ENCODE measurements around the gene DRC7. TPM values are rescaled to one million over a fixed set of nuclear protein-coding genes. Genes with fewer than 3 reads are reported as not detected.

The DRC7 gene
- total and polyA plus RNA-seq, 2 experiments from 2014 or later: not detected

DNA sequence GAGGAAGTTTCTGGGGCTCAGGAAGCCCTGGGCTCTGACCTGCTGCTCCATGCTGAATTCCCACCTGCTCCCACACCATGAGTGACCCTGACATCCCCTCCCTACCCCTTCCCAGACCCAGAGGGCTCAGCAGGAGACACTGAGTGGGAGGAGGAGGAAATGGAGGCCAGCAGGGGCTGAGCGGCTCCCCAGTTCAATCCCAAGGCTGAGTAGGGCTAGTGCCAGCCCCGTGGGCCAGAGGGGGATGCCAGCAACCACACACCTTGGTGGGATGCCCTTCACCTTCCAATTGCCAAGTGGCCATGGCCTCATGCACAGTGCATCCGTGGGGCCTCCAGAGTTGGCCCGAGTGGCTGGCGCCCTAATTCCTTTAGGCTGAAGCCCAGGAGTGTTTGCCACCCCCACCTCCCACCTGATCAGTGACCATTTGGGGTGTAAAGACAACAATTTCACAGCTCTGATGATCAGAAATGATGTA is 27.5 kb upstream of the DRC7 start:
- no peaks in the 10 kb centered on the region for H3K79me2 ChIP-seq (ENCODE audit: insufficient read depth)
- peaks cover 10% of the 10 kb centered on the region for H3K27me3 ChIP-seq (replicated peaks; ENCODE audit: insufficient read depth)
- no peak for DNase-seq
- TF ChIP-seq EZH2 (IDR thresholded peaks at IDR 0.05; ENCODE audit: insufficient read depth, poor library complexity, severe bottlenecking) (no peak), EZH2phosphoT487 (IDR thresholded peaks at IDR 0.05; ENCODE audit: insufficient read depth, low read depth) (no peak)
- no peaks in the 10 kb centered on the region for H3K9me3 ChIP-seq (ENCODE audit: low read depth)
- no peak overlapping the region for H3K4me2 ChIP-seq (ENCODE audit: unreplicated experiment)
- no peaks in the 10 kb centered on the region for H3K36me3 ChIP-seq (ENCODE audit: low read depth)
- no peak overlapping the region for H2AFZ ChIP-seq
- no peaks in the 10 kb centered on the region for H3K9me2 ChIP-seq (ENCODE audit: insufficient read depth)
- H3K4me1 ChIP-seq (ENCODE audit: insufficient read depth): no peaks in the 10 kb centered on the region
- in situ Hi-C loops (cut with MboI): no loop called here
- H3K9ac ChIP-seq: no peak overlapping the region
- no peaks in the 10 kb centered on the region for H4K20me1 ChIP-seq (ENCODE audit: insufficient read depth)
- WGBS, 2 experiments (ENCODE audit: low coverage in 1 of 2, low lambda C conversion rate in 2 of 2, missing lambda C conversion rate in 2 of 2): 70 to 80% methylated on average over 4 to 5 of the region's 5 CpGs
- no peak overlapping the region for H3K4me3 ChIP-seq
- H3F3A ChIP-seq (ENCODE audit: insufficient read depth): no peaks in the 10 kb centered on the region
- H3K27ac ChIP-seq: no peak overlapping the region

DNA sequence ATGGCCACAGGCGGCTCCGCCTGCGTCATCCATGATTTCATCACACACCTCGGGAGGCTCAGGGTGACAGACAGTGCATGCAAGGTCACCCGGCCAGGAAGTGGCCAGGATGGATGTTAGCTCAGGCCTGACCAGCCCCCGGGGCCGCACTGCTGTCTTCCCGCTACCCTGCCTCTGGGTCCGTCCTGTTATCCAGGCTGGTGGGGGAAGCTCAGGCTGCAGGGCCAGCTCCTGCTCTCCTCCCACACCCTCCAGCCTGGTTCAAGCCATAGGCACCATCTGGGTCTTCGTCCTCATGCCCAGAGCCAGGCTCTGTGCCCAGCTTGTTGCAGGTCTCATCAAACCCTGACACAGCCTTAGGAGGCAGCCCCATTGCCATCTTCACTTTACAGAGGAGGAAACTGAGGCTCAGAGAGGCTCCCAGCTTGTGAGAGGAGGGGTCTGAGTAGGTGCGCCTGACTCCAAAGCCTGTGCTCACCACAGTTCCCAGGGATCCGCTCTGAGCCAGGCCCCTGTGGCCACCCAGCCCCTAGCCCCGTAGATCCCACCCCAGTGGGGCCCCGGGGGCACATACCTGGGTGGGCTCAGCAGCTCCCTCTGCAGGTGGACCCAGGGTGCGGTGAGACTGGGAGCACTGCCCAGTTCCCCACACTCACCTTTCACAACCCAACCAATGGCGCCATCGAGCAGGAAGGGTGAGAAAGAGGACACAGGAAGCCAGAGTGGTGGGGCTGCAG is 26.9 kb upstream of the DRC7 start:
- no peaks in the 10 kb centered on the region for H3K79me2 ChIP-seq (ENCODE audit: insufficient read depth)
- H2AFZ ChIP-seq: no peak overlapping the region
- peaks cover 16% of the 10 kb centered on the region for H3K27me3 ChIP-seq (replicated peaks; ENCODE audit: insufficient read depth)
- H3K9me2 ChIP-seq (ENCODE audit: insufficient read depth): no peaks in the 10 kb centered on the region
- H4K20me1 ChIP-seq (ENCODE audit: insufficient read depth): no peaks in the 10 kb centered on the region
- H3K4me2 ChIP-seq (ENCODE audit: unreplicated experiment): no peak overlapping the region
- H3K9ac ChIP-seq: no peak overlapping the region
- DNase-seq: no peak
- no peaks in the 10 kb centered on the region for H3K9me3 ChIP-seq (ENCODE audit: low read depth)
- WGBS, 2 experiments (ENCODE audit: low coverage in 1 of 2, low lambda C conversion rate in 2 of 2, missing lambda C conversion rate in 2 of 2): 69 to 77% methylated on average over 17 of the region's 17 CpGs
- no peak overlapping the region for H3K4me3 ChIP-seq
- H3K4me1 ChIP-seq (ENCODE audit: insufficient read depth): no peaks in the 10 kb centered on the region
- no peak overlapping the region for H3K27ac ChIP-seq
- no peak for TF ChIP-seq EZH2phosphoT487 (IDR thresholded peaks at IDR 0.05; ENCODE audit: insufficient read depth, low read depth)
- TF ChIP-seq EZH2 (IDR thresholded peaks at IDR 0.05; ENCODE audit: insufficient read depth, poor library complexity, severe bottlenecking): no peak
- in situ Hi-C loops (cut with MboI): no loop called here
- H3F3A ChIP-seq (ENCODE audit: insufficient read depth): no peaks in the 10 kb centered on the region
- H3K36me3 ChIP-seq (ENCODE audit: low read depth): no peaks in the 10 kb centered on the region

DNA sequence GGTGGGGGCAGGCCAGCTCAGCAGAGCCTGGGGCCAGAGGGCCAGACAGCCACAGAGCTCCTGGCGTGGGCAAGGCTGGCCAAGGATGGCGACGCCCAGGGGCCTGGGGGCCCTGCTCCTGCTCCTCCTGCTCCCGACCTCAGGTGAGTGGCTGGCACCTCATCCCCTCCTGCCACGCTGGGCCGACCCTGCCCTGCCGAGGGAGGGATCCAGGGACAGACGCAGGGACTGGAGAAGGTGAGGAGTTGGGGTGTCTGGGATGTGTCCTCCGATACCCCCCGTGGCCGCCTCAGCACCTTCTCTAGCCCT is 26.4 kb upstream of the DRC7 start, which contains the start of gene ADGRG3:
Gene ADGRG3, plus strand, starts transcription at position 44 of the 309 bp plus-strand sequence. Its CDS starts 42 bp downstream, at position 86.
- Histone ChIP-seq H3K4me1 (ENCODE audit: insufficient read depth) (no peaks in the 10 kb centered on the region), H3K9ac (no peak within 1 kb of the TSS), H4K20me1 (ENCODE audit: insufficient read depth) (no peaks in the 10 kb centered on the region), H3K79me2 (ENCODE audit: insufficient read depth) (no peaks in the 10 kb centered on the region), H3F3A (ENCODE audit: insufficient read depth) (no peaks in the 10 kb centered on the region), H3K27ac (no peak within 1 kb of the TSS), H3K4me3 (no peak within 1 kb of the TSS), H3K27me3 (replicated peaks; ENCODE audit: insufficient read depth) (peaks cover 21% of the 10 kb centered on the region), H3K4me2 (ENCODE audit: unreplicated experiment) (no peak within 1 kb of the TSS), H3K9me2 (ENCODE audit: insufficient read depth) (no peaks in the 10 kb centered on the region), H3K36me3 (ENCODE audit: low read depth) (no peaks in the 10 kb centered on the region), H2AFZ (no peak within 1 kb of the TSS), H3K9me3 (ENCODE audit: low read depth) (no peaks in the 10 kb centered on the region)
- WGBS, 2 experiments (ENCODE audit: low coverage in 1 of 2, low lambda C conversion rate in 2 of 2, missing lambda C conversion rate in 2 of 2): 88 to 96% methylated on average over 4 to 11 of the region's 11 CpGs
- in situ Hi-C loops (cut with MboI): no loop called here
- no peak for TF ChIP-seq EZH2 (IDR thresholded peaks at IDR 0.05; ENCODE audit: insufficient read depth, poor library complexity, severe bottlenecking)
- no peak for TF ChIP-seq EZH2phosphoT487 (IDR thresholded peaks at IDR 0.05; ENCODE audit: insufficient read depth, low read depth)
- no peak for DNase-seq

DNA sequence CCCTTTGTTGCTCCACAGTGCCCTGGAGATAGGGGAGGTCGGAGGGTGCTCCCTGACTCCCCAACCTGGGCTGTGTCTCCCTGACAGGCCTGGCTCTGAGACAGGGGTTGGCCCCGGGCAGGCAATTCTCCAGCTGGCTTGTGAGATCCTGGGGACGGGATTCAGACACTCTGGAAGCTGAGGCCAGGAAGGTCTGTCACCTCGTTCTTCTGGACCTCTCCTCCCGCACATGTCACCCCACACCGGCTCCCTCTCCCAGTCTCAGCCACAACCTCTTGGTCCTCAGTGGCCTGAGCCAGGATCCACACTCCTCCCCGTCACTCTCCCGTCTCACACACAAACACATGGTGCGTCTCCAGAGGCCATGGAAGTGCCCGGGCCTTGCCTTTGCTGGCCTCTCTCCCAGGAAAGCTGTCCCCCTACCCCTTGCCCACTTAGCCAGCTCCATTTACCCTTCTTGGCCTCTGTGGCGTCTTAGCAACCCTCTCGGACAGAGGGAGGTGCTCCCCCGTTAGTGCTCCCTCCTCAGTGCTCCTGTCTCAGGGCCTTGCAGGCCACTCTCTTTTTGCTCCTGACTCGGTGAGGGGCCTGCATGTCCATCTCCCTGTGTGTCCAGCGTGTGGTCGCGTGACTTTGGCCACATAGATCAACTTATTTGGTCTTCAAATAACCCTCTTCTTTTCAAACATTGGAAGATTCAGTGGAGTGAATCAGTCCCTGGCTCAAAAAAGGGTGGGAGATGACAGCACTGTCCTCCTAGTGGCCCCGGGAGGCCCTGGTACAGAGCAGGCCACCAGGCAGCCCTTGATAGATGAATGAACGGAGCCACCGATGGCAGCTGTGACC is 25.8 kb upstream of the DRC7 start:
- no peaks in the 10 kb centered on the region for H3F3A ChIP-seq (ENCODE audit: insufficient read depth)
- no peaks in the 10 kb centered on the region for H3K9me3 ChIP-seq (ENCODE audit: low read depth)
- H4K20me1 ChIP-seq (ENCODE audit: insufficient read depth): no peaks in the 10 kb centered on the region
- H3K4me2 ChIP-seq (ENCODE audit: unreplicated experiment): no peak overlapping the region
- no peaks in the 10 kb centered on the region for H3K36me3 ChIP-seq (ENCODE audit: low read depth)
- H2AFZ ChIP-seq: no peak overlapping the region
- no peak overlapping the region for H3K27ac ChIP-seq
- in situ Hi-C loops (cut with MboI): no loop called here
- 89 to 92% methylated on average over 19 to 20 of the region's 20 CpGs for WGBS, 2 experiments (ENCODE audit: low coverage in 1 of 2, low lambda C conversion rate in 2 of 2, missing lambda C conversion rate in 2 of 2)
- no peaks in the 10 kb centered on the region for H3K4me1 ChIP-seq (ENCODE audit: insufficient read depth)
- H3K79me2 ChIP-seq (ENCODE audit: insufficient read depth): no peaks in the 10 kb centered on the region
- DNase-seq: no peak
- no peak overlapping the region for H3K9ac ChIP-seq
- TF ChIP-seq EZH2phosphoT487 (IDR thresholded peaks at IDR 0.05; ENCODE audit: insufficient read depth, low read depth) (no peak), EZH2 (IDR thresholded peaks at IDR 0.05; ENCODE audit: insufficient read depth, poor library complexity, severe bottlenecking) (no peak)
- H3K4me3 ChIP-seq: no peak overlapping the region
- H3K9me2 ChIP-seq (ENCODE audit: insufficient read depth): no peaks in the 10 kb centered on the region
- peaks cover 22% of the 10 kb centered on the region for H3K27me3 ChIP-seq (replicated peaks; ENCODE audit: insufficient read depth)

Measured in GM23248 (cell line).